OCI-LY1 (cell line): ENCODE data around the gene FOXJ1.

ENCODE experiments used
- H2AFZ ChIP-seq: fragments of 200-600 bp; sonication (generic), shearing (Covaris generic); 2 replicates; pipeline ENCODE4 v1.6.0; 2014; ENCODE audit warnings: antibody characterized with exemption, mild to moderate bottlenecking, low read length
- H3F3A ChIP-seq: fragments of 200-600 bp; sonication (generic), shearing (Covaris generic); 2 replicates; pipeline ENCODE4 v1.6.0; 2014; ENCODE audit warnings: mild to moderate bottlenecking, antibody characterized with exemption, low read length, moderate library complexity; ENCODE audit not compliant: insufficient read depth
- H3K27ac ChIP-seq: fragments of 200-600 bp; sonication (generic); 2 replicates; pipeline ENCODE4 v1.5.1; 2014; ENCODE audit warnings: low read length, mixed run types, mild to moderate bottlenecking, low read depth; ENCODE audit not compliant: poor library complexity, severe bottlenecking
- H3K27me3 ChIP-seq: fragments of 200-600 bp; sonication (generic); 2 replicates; pipeline ENCODE4 v1.6.0; 2014; ENCODE audit warnings: antibody characterized with exemption, mild to moderate bottlenecking, low read length, moderate library complexity; ENCODE audit not compliant: insufficient read depth
- H3K36me3 ChIP-seq: fragments of 200-600 bp; sonication (generic); 2 replicates; pipeline ENCODE4 v1.6.1; 2014; ENCODE audit warnings: mild to moderate bottlenecking, antibody characterized with exemption, low read length, moderate library complexity, mixed read lengths; ENCODE audit not compliant: insufficient read depth
- H3K4me1 ChIP-seq: fragments of 200-600 bp; sonication (generic); 2 replicates; pipeline ENCODE4 v1.5.1; 2014; ENCODE audit warnings: mild to moderate bottlenecking, low read length, moderate library complexity; ENCODE audit not compliant: insufficient read depth, severe bottlenecking
- H3K4me2 ChIP-seq: fragments of 200-600 bp; sonication (generic), shearing (Covaris generic); 2 replicates; pipeline ENCODE4 v1.6.1; 2014; ENCODE audit warnings: low read length
- H3K4me3 ChIP-seq: fragments of 200-600 bp; sonication (generic); 2 replicates; pipeline ENCODE4 v1.5.1; 2014; ENCODE audit warnings: low read length, low read depth, mild to moderate bottlenecking, mixed read lengths; ENCODE audit not compliant: poor library complexity, severe bottlenecking
- H3K79me2 ChIP-seq: fragments of 200-600 bp; shearing (Covaris generic); 2 replicates; pipeline ENCODE4 v1.6.1; 2016; ENCODE audit warnings: mixed run types, low read length, mixed read lengths; ENCODE audit not compliant: insufficient read depth
- H3K9ac ChIP-seq: fragments of 200-600 bp; sonication (generic), shearing (Covaris generic); 2 replicates; pipeline ENCODE4 v1.6.1; 2014; ENCODE audit warnings: mild to moderate bottlenecking, low read length, mixed read lengths
- H3K9me2 ChIP-seq: fragments of 200-600 bp; sonication (generic), shearing (Covaris generic); 2 replicates; pipeline ENCODE4 v1.6.1; 2014; ENCODE audit warnings: low read depth, mild to moderate bottlenecking, low read length, mixed read lengths
- H3K9me3 ChIP-seq: fragments of 200-600 bp; shearing (Covaris generic); 2 replicates; pipeline ENCODE4 v1.6.1; 2014; ENCODE audit warnings: low read length, mixed read lengths
- H4K20me1 ChIP-seq: fragments of 200-600 bp; sonication (generic), shearing (Covaris generic); 2 replicates; pipeline ENCODE4 v1.6.0; 2016; ENCODE audit warnings: mild to moderate bottlenecking, low read length; ENCODE audit not compliant: insufficient read depth
- EZH2 ChIP-seq: fragments of 200-600 bp; sonication (generic), shearing (Covaris generic); IDR thresholded peaks from 2 replicates; pipeline ENCODE4 v1.8.0; 2017; ENCODE audit warnings: borderline replicate concordance, mixed run types, mild to moderate bottlenecking, antibody characterized with exemption, low read length, moderate library complexity, mixed read lengths
- TF ChIP-seq, protein P1 (sequence below): fragments of 200-600 bp; sonication (generic), shearing (Covaris generic); IDR thresholded peaks from 2 replicates; pipeline ENCODE4 v1.5.1; 2017; ENCODE audit warnings: mild to moderate bottlenecking, antibody characterized with exemption, low read length, moderate library complexity, mixed read lengths

Gene FOXJ1

DNA sequence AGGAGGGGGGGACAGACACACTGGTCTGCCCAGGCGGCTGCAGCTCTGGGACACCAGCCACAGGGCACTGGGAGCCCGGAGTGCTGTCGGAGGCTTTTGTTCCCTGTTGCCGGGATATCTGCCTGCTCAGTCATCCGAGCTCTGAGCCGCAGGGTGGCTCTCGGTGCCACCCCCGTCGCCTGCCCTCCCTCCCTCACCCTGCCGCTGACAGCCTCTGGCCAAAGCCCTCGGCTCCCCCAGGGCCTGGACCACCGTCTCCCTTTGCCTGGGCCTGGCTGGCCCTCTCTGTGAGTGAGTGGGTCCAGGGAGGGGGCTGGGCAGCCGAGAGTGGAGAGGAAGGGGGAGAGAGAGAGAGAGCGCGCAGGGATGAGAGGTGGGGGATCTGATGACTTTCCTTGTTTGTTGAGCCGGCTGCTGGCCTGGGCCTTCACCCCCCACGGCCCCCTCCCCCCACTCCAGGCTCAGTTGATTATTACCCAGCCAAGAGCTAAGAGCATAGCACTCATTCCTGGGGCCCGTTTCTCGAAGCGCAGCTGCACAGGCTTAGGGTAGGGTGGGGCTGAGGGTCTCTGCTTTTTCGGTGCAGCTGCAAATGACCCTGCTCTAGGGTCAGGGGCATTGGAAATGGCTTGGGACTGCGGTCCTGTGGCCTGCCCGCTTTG, 2.7 kb downstream of the FOXJ1 start:
- Histone ChIP-seq H3K9me3 (no peaks in the 10 kb centered on the region), H4K20me1 (no peaks in the 10 kb centered on the region), H3K27me3 (peaks cover 3% of the 10 kb centered on the region; the same call in 1 of the 2 replicates), H3K4me2 (no peak overlapping the region), H3K36me3 (no peaks in the 10 kb centered on the region), H3F3A (no peaks in the 10 kb centered on the region), H3K4me1 (peaks cover 4% of the 10 kb centered on the region), H3K9me2 (no peaks in the 10 kb centered on the region), H3K79me2 (no peaks in the 10 kb centered on the region), H3K4me3 (no peak overlapping the region), H2AFZ (no peak overlapping the region), H3K27ac (no peak overlapping the region), H3K9ac (no peak overlapping the region)
- TF ChIP-seq, protein P1, sequence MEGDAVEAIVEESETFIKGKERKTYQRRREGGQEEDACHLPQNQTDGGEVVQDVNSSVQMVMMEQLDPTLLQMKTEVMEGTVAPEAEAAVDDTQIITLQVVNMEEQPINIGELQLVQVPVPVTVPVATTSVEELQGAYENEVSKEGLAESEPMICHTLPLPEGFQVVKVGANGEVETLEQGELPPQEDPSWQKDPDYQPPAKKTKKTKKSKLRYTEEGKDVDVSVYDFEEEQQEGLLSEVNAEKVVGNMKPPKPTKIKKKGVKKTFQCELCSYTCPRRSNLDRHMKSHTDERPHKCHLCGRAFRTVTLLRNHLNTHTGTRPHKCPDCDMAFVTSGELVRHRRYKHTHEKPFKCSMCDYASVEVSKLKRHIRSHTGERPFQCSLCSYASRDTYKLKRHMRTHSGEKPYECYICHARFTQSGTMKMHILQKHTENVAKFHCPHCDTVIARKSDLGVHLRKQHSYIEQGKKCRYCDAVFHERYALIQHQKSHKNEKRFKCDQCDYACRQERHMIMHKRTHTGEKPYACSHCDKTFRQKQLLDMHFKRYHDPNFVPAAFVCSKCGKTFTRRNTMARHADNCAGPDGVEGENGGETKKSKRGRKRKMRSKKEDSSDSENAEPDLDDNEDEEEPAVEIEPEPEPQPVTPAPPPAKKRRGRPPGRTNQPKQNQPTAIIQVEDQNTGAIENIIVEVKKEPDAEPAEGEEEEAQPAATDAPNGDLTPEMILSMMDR, result no peak
- TF ChIP-seq EZH2, result no peak

DNA sequence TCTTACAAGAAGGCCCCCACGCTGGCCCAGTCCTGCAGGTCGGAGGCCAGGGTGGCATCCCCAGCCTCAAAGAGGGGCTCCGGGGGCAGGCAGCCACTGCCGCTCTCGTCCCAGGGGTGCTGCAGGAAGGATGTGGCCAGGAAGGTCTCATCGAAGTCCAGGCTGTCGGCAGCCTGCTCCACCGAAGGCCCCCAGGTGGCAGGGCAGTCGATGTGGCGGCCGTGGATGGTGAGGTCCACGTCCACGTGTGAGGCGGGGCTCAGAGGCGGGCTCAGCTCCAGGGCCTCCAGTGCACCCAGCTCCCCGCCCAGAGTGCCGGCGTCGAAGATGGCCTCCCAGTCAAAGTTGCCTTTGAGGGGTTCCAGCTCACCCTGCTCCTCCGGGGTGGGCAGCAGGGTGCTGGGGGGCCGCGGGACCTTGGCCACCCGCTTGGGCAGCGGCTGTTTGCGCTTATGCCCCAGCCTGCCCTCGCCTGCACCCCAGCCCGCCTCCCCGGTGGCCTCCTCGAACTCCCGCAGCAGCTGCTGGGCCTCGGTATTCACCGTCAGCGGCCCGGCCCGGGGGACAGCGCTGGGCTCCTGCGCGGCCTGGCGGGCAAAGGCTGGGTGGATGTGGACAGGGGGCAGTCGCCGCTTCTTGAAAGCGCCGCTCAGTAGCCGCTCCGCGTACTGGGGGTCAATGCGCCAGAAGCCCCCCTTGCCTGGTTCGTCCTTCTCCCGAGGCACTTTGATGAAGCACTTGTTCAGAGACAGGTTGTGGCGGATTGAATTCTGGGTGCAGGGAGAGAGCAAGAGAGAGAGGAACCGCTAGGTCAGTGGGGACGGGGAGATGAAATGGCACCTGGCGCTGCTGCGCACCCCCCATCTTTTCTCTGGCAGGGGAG, 3.5 kb downstream of the FOXJ1 start:
- H3F3A ChIP-seq, result no peaks in the 10 kb centered on the region
- H2AFZ ChIP-seq, result no peak overlapping the region
- H3K9ac ChIP-seq, result no peak overlapping the region
- H4K20me1 ChIP-seq, result no peaks in the 10 kb centered on the region
- peaks cover 3% of the 10 kb centered on the region; the same call in 1 of the 2 replicates for H3K27me3 ChIP-seq
- H3K9me2 ChIP-seq, result no peaks in the 10 kb centered on the region
- no peaks in the 10 kb centered on the region for H3K79me2 ChIP-seq
- H3K9me3 ChIP-seq, result no peaks in the 10 kb centered on the region
- no peak overlapping the region for H3K27ac ChIP-seq
- H3K4me1 ChIP-seq, result peaks cover 4% of the 10 kb centered on the region
- H3K4me2 ChIP-seq, result no peak overlapping the region
- TF ChIP-seq, protein P1, result no peak
- no peak for TF ChIP-seq EZH2
- no peak overlapping the region for H3K4me3 ChIP-seq
- H3K36me3 ChIP-seq, result no peaks in the 10 kb centered on the region

DNA sequence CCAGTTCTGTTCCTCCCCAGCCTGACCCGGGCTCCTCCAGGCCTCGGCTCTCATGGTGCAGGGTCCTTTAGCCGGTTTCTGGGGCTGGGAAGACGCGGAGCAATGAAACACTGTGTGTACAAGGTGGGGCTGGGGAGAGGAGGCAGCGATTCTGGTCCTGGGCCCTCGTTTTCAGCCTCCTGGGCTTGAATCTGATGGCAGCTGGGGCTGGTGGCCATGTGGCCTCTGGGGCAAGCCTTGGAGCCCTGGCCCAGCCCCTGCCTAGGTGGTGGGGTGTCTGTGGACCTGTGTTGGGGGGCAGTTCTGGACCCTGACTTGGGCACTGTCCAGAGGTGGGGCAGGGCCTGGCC, 4.1 kb downstream of the FOXJ1 start:
- no peak overlapping the region for H3K4me2 ChIP-seq
- H3K79me2 ChIP-seq, result no peaks in the 10 kb centered on the region
- H2AFZ ChIP-seq, result no peak overlapping the region
- peaks cover 4% of the 10 kb centered on the region for H3K4me1 ChIP-seq
- TF ChIP-seq, protein P1, result no peak
- no peak for TF ChIP-seq EZH2
- H3K9me2 ChIP-seq, result no peaks in the 10 kb centered on the region
- H3K36me3 ChIP-seq, result no peaks in the 10 kb centered on the region
- peaks cover 3% of the 10 kb centered on the region; the same call in 1 of the 2 replicates for H3K27me3 ChIP-seq
- H3K9ac ChIP-seq, result no peak overlapping the region
- no peak overlapping the region for H3K27ac ChIP-seq
- H3K9me3 ChIP-seq, result no peaks in the 10 kb centered on the region
- no peaks in the 10 kb centered on the region for H3F3A ChIP-seq
- no peaks in the 10 kb centered on the region for H4K20me1 ChIP-seq
- no peak overlapping the region for H3K4me3 ChIP-seq
